Right lobe of liver (tissue), 6 donors: ENCODE results near the gene DYNC1LI2. TPM values are rescaled to one million over a fixed set of nuclear protein-coding genes. Genes with fewer than 3 reads are reported as not detected.

ENCODE experiments used
- ATAC-seq, 4 donors: fragments of 200-7000 bp; cut with Tn5 transposase; one replicate each; pipeline ENCODE4 v1.9.1; 2020; ENCODE audit warnings: mild to moderate bottlenecking in 4 of 4, moderate library complexity in 4 of 4
- DNase-seq, 3 donors: peaks; one replicate each; pipeline ENCODE4 v3.0.0-alpha.2; 2020
- H3K27ac ChIP-seq, 3 donors: fragments of 200-600 bp; one replicate each; pipeline ENCODE4 v1.8.0; 2022
- H3K27me3 ChIP-seq, 2 donors: fragments of 200-600 bp; one replicate each; pipeline ENCODE4 v1.8.0; 2022
- H3K36me3 ChIP-seq, 4 donors: fragments of 200-600 bp; sonication (generic) in 1 of 4; one replicate each; pipeline versions ENCODE4 v1.5.1 to v1.8.0; 2017 to 2022; ENCODE audit warnings: control low read depth in 1 of 4
- H3K4me1 ChIP-seq, 4 donors: fragments of 200-600 bp; sonication (generic) in 1 of 4; one replicate each; pipeline versions ENCODE4 v1.5.1 to v1.8.0; 2017 to 2022; ENCODE audit warnings: control low read depth in 1 of 4
- H3K4me3 ChIP-seq, 3 donors: fragments of 200-600 bp; one replicate each; pipeline ENCODE4 v1.8.0; 2022
- H3K9me3 ChIP-seq, 4 donors: fragments of 200-600 bp; sonication (generic) in 1 of 4; one replicate each; pipeline versions ENCODE4 v1.5.1 to v1.8.0; 2017 to 2022; ENCODE audit warnings: control low read depth in 1 of 4
- CTCF ChIP-seq, 4 donors: fragments of 200-600 bp in 3 of 4; fragments of 450-650 bp in 1 of 4; IDR thresholded peaks; one replicate each; pipeline versions ENCODE4 v1.5.1 to v1.8.0; 2016 to 2022; ENCODE audit warnings: antibody characterized with exemption in 4 of 4, mild to moderate bottlenecking in 2 of 4
- POLR2A ChIP-seq: fragments of 450-650 bp; IDR thresholded peaks from one replicate; pipeline ENCODE4 v1.6.1; 2017; ENCODE audit warnings: antibody characterized with exemption, mild to moderate bottlenecking
- WGBS: methylation state at CpG from one replicate; pipeline ENCODE4 v1.1.6; 2018; ENCODE audit warnings: low coverage, low lambda C conversion rate; ENCODE audit not compliant: insufficient coverage; ENCODE audit errors: missing lambda C conversion rate; 5-methylcytosine and 5-hydroxymethylcytosine counted together
- intact Hi-C, 2 donors: fragments of 100-400 bp; cut with DNase I; formaldehyde crosslinking; loops; one replicate each; pipeline versions ENCODE4 v1.11.2 to v1.14.1; 2022
- total RNA-seq, 6 experiments: library from RNA; depleted of rRNA in 2 of 6; stranded (reverse); fragments of >200 nt in 2 of 6; fragmentation: NEBNext Ultra II Directional in 3 of 6; extraction: Animal tissue kit (Norgen Biotek cat#: 25700) in 3 of 6; gene quantifications; one replicate each; pipeline versions ENCODE4 v1.1.0 to v1.2.4, GENCODE V29; 2016 to 2023
- donor health status: DM: no; HTN: yes; CAD: no.
- donor health status: DM: no; HTN: no; CAD: no.
- donor health status: DM: no; HTN: no; CAD: no.
- donor health status: DM: no; HTN: yes; CAD: no.
- donor health status: DM: no; HTN: yes; CAD: no.

Gene DYNC1LI2
- total RNA-seq, 6 experiments from 2014 or later = 30.5 to 44.1 (median 37.9) TPM

DNA sequence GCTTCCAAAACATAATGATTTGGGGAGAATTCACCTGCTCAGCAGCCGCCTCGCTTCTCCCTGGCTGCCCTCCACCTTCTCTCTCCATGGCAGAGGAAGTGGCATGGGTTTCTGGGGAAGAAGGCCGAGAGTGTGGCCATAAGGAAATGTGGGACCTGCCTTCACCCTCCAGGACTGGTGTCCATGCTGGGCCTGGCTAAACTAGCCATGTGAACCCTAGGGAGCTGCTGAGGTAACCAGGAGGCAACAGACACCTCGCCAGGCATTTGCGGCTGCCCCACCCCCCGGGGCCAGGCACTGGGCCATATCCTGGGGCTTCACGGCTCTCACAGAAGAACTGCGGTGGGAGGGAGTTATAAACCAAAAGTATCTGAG, 44.9 kb downstream of the DYNC1LI2 start:
- Histone ChIP-seq H3K4me3 (no peak overlapping the region), H3K4me1 (peaks cover 0 to 6% (median 2%) of the 10 kb centered on the region in 4 donors), H3K9me3 (no peaks in the 10 kb centered on the region), H3K27ac (peak overlapping the region; percentile 37 to 59 (median 43)), H3K36me3 (no peaks in the 10 kb centered on the region), H3K27me3 (no peaks in the 10 kb centered on the region)
- intact Hi-C loops = no loop called here
- WGBS = 90% methylated on average over 2 of the region's 8 CpGs
- ATAC-seq = no peak
- DNase-seq = peak in 1 of 3 donors; percentile 25
- TF ChIP-seq POLR2A (no peak), CTCF (IDR thresholded peaks at IDR 0.05) (no peak)

- TF ChIP-seq POLR2A (no peak), CTCF (IDR thresholded peaks at IDR 0.05) (no peak)
- WGBS = 78% methylated on average over 8 of the region's 11 CpGs
- DNase-seq = peak; percentile 35 to 56 (median 55)
- H3K4me1 ChIP-seq = peaks cover 0 to 6% (median 2%) of the 10 kb centered on the region in 4 donors
- ATAC-seq = peak; percentile 46 to 69 (median 61)
- no peaks in the 10 kb centered on the region for H3K36me3 ChIP-seq
- H3K27ac ChIP-seq = peak overlapping the region; percentile 37 to 59 (median 43)
- no peak overlapping the region for H3K4me3 ChIP-seq
- intact Hi-C loops = no loop called here
- no peaks in the 10 kb centered on the region for H3K9me3 ChIP-seq
- no peaks in the 10 kb centered on the region for H3K27me3 ChIP-seq
Observed at GRCh38 chr16:66705790-66706505, 45.5 kb downstream of the DYNC1LI2 start.

DNA sequence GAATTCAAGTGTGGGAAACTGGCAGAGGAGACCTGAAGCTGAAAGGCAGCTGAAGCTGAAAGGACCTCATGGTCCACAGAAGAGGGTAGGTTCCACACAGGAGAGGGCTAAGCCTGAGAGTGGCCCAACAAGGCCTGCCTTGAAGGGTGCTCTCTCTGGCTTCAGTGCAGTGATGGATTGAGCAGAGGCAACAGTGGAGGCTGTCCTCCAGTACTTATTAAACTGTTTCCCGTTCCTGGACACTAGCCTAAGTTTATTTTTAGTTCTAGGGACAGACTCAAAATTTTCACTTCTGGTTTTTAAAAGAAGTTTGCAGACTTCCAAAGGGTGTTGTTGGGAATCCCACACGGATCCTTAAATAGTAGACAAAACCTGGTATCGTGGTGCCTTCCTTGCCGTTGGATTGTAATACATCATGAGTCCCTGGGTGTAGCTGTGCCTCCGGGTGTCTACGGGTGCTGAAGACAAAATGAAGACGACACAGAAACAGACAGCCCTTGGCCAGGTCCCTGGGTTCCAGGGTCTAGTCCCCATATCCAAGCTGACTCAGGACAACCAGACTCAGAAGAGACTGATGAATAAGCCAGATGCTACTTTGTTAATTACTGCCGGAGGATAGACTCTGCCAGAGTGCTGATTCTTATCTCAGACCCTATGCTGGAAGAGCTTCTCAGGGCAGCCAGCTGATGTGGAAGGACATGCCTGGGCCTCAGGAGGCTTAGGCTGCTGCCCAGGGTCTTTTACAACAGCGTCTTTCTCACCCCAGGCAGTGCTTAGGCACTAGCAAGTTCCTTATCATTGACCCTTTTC, 47.8 kb downstream of the DYNC1LI2 start:
- peak overlapping the region in 1 of 3 donors; percentile 4 for H3K27ac ChIP-seq
- 34% methylated on average over 4 of the region's 9 CpGs for WGBS
- intact Hi-C loops = no loop called here

GRCh38 chr16:66701516-66701915, 49.9 kb downstream of the DYNC1LI2 start:
- DNase-seq = no peak
- Histone ChIP-seq H3K9me3 (no peaks in the 10 kb centered on the region), H3K4me1 (peaks cover 0 to 10% (median 2%) of the 10 kb centered on the region in 4 donors), H3K27me3 (no peaks in the 10 kb centered on the region), H3K27ac (no peak overlapping the region), H3K4me3 (no peak overlapping the region), H3K36me3 (no peaks in the 10 kb centered on the region)
- intact Hi-C loops = no loop called here
- ATAC-seq = no peak
- TF ChIP-seq POLR2A (no peak), CTCF (IDR thresholded peaks at IDR 0.05) (no peak)
- 100% methylated on average over 1 of the region's 2 CpGs for WGBS

More for the DNA sequence above, 47.8 kb downstream of the DYNC1LI2 start:
- Histone ChIP-seq H3K4me3 (no peak overlapping the region), H3K4me1 (peaks cover 0 to 6% (median 2%) of the 10 kb centered on the region in 4 donors), H3K9me3 (no peaks in the 10 kb centered on the region), H3K36me3 (no peaks in the 10 kb centered on the region), H3K27me3 (no peaks in the 10 kb centered on the region)
- no peak for DNase-seq
- peak; percentile 23 to 47 (median 32) for ATAC-seq
- no peak for TF ChIP-seq CTCF (IDR thresholded peaks at IDR 0.05)
- no peak for TF ChIP-seq POLR2A
